GM23338 (cell line): ENCODE results near the gene ACTR10.

Experiments used
- CREB1 ChIP-seq: fragments of 250-450 bp; sonication (Bioruptor Pico); IDR thresholded peaks from 2 replicates; pipeline ENCODE4 v1.5.0; 2020; ENCODE audit warnings: low read depth, mild to moderate bottlenecking, moderate library complexity
- CTCF ChIP-seq, 2 experiments: fragments of 200-600 bp in 1 of 2; sonication (generic) in 1 of 2; conservative IDR thresholded peaks; 2 replicates each; pipeline versions ENCODE4 v1.5.1 to v1.6.1; 2016 to 2017; ENCODE audit warnings: antibody characterized with exemption in 2 of 2, low read depth in 2 of 2, mild to moderate bottlenecking in 2 of 2, moderate library complexity in 1 of 2
- EZH2 ChIP-seq: fragments of 200-600 bp; sonication (generic); IDR thresholded peaks from one replicate; pipeline ENCODE4 v1.8.0; 2017; ENCODE audit warnings: antibody characterized with exemption, mild to moderate bottlenecking, low read depth; ENCODE audit not compliant: unreplicated experiment
- POLR2AphosphoS5 ChIP-seq: IDR thresholded peaks from 2 replicates; pipeline ENCODE4 v1.6.1; 2016; ENCODE audit warnings: antibody characterized with exemption, low read depth

- TF ChIP-seq POLR2AphosphoS5 (no peak), CTCF (conservative IDR thresholded peaks at IDR 0.05; ENCODE audit: low read depth in 2 of 2) (no peak), CREB1 (CRISPR knock-in tag) (no peak), EZH2 (no peak)
Observed at GRCh38 chr14:58282925-58283593, 83.1 kb downstream of the ACTR10 start.
